GOT3 (cell line): ENCODE data around the gene SLC5A3.

Experiments
- DNase-seq: peaks from one replicate; lab custom pipeline; 2025; ENCODE audit warnings: mixed read lengths; lab: John Stamatoyannopoulos, UW

The SLC5A3 gene

GRCh38 chr21:34100790-34101189 is 27.4 kb downstream of the SLC5A3 start:
- DNase-seq: no peak

- no peak for DNase-seq
These were observed 32.7 kb downstream of the SLC5A3 start for GRCh38 chr21:34105947-34106541.

GRCh38 chr21:34107606-34108005 is 34.2 kb downstream of the SLC5A3 start:
- DNase-seq: no peak

- no peak for DNase-seq
These were observed 35.7 kb downstream of the SLC5A3 start for GRCh38 chr21:34109075-34109474.

GRCh38 chr21:34110594-34111202 is 37.3 kb downstream of the SLC5A3 start:
- no peak for DNase-seq

- no peak for DNase-seq
These were observed 39.1 kb downstream of the SLC5A3 start for GRCh38 chr21:34112316-34113033.

GRCh38 chr21:34113842-34114241 is 40.5 kb downstream of the SLC5A3 start:
- no peak for DNase-seq

- no peak for DNase-seq
These were observed 41.8 kb downstream of the SLC5A3 start for GRCh38 chr21:34115160-34115559.

GRCh38 chr21:34116569-34116968 is 43.2 kb downstream of the SLC5A3 start:
- no peak for DNase-seq

GRCh38 chr21:34120867-34121266 is 47.5 kb downstream of the SLC5A3 start:
- no peak for DNase-seq

- no peak for DNase-seq
These were observed 48.7 kb downstream of the SLC5A3 start for GRCh38 chr21:34122047-34122446.
